Stimulated activated CD4-positive, alpha-beta T cell treated with anti-CD3 and anti-CD28 coated beads, Interleukin-1b, Interleukin-23, amount 100 ng/mL, for 4 hours (primary cell): ENCODE results near the gene CABP1.
A peak's percentile ranks its signal among the peaks of the same experiment; 100 is the strongest.

ENCODE experiments used
- DNase-seq, 2 donors: peaks; one replicate each; pipeline ENCODE4 v3.0.0-alpha.2; 2020; ENCODE audit warnings: low read depth in 2 of 2

CABP1 gene

GRCh38 chr12:120693848-120694247, 53.4 kb downstream of the CABP1 start:
- no peak for DNase-seq

- no peak for DNase-seq
Measured at GRCh38 chr12:120696626-120697025, 56.2 kb downstream of the CABP1 start.

GRCh38 chr12:120697344-120697743, 56.9 kb downstream of the CABP1 start:
- no peak for DNase-seq

GRCh38 chr12:120698665-120699064, 58.2 kb downstream of the CABP1 start:
- DNase-seq: no peak

DNA sequence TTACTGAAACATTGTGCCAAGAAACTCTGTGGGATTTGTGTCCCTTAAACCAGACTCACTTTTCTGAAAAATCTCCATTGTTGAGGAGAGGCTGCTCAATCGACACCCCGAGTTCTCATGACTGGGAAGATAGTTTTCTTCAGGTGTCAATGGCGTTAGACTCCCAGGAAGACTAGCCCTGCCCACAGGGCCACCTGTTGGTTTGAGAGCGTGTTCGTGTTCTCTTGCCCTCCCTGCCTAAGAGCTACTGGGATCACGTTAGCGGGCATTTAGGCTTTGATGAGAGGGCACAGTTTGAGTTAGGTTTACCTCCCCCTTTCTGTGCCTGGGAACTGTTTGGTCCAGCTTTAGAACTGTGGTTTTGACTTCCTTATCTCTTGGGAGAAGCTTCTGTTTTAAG, 59.1 kb downstream of the CABP1 start:
- no peak for DNase-seq

- no peak for DNase-seq
Measured at GRCh38 chr12:120700886-120701285, 60.5 kb downstream of the CABP1 start.

- no peak for DNase-seq
Measured at GRCh38 chr12:120702637-120703036, 62.2 kb downstream of the CABP1 start.

GRCh38 chr12:120703311-120703942, 63.0 kb downstream of the CABP1 start:
- no peak for DNase-seq

DNA sequence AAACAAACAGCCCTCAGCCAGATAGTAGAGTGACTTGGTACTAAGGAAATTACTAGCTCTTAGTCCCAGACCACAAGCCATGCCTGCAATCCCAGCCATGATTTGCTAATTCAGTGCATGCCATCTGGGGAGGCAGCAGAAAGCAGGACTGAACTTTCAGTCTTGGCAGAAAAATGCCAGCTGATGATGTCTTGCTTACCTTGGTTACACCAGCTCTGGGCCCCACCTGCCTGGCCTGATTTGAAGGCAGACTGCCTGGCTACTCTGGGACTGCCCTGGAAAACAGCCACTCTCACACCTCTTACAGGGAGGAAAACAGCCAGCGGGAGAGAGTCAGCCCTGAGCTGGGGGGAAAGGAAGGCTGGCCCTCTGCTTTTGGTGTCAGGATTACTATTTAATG, 65.2 kb downstream of the CABP1 start:
- DNase-seq: no peak

GRCh38 chr12:120706029-120706428, 65.6 kb downstream of the CABP1 start:
- DNase-seq: no peak

DNA sequence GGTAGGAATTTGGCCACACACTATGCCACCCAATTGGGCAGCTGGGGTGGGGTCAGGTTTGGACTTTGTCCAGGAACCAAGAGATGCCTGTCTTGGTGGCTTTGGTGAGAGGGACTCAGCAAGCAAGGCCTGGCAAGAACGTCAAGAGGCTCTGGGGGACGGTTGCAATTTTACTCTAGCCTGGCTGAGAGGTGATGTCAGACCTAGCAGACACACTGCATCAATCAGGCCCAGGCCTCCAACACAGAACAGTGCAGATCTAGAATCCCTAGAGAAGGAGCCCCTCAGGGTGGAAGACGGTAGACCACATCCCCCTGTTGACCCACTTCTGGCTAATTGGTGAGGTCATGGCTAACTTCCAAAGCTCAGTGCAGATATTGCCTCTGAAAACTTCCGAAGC, 68.2 kb downstream of the CABP1 start:
- DNase-seq: no peak

DNA sequence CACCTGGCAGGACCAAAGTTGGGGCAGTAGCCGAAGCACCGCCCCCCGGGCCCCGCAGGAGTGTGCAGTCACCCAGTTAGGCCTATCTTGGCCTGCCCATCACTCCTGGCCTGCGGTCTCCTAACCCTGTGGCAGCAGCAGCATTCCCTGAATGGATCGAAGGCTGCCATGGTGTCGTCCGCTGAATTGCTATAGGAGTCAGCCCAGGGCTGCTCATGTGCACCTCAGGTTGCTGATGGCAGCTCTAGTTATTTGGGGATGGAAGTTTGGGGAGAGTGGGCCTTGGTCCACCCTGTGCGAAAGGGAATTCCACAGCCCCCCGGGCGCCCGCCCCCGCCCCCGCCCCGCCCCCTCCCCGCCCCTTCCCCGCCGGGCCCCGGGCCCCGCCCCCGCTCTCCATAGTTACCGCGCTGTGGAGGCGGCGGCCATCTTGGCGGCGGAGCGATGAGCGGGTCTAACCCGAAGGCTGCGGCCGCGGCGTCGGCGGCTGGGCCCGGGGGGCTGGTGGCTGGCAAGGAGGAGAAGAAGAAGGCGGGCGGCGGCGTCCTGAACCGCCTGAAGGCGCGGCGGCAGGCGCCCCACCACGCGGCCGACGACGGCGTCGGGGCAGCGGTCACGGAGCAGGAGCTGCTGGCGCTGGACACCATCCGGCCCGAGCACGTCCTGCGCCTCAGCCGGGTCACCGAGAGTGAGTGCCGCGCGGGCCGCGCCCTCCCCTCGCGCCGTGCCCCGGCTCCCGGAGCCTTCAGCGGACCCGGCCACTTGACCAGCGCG, 69.8 kb downstream of the CABP1 start, which contains the start of gene UNC119B:
Gene UNC119B, plus strand, starts transcription at position 428 of the 774 bp plus-strand sequence. Its CDS starts 17 bp downstream, at position 445.
- DNase-seq: peak; percentile 70 to 75

DNA sequence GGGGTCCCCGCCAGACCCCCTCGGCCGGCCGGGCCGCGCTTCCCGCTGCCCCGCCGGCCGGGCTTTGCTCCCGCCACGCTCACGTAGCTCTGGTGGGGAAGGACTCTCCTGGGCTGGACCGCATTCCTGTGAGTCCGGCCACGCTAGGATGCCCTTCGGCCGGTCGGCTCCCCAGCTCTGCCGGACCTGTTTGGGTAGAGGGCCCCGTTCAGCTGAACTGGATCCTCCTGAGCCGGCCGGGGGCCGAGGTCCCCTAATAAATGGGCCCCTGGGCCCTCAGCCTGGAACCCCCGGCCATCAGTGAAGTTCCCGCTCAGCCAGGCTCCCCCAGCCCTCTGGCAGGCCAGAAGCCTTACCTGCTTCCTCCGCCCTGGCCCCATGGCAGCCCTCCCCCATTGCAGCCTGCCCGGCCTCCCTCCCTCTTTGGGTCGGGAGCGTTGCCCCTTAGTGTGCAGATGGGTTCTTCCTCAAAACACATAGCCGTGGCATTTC, 70.4 kb downstream of the CABP1 start:
- peak in 1 of 2 donors; percentile 19 for DNase-seq

DNA sequence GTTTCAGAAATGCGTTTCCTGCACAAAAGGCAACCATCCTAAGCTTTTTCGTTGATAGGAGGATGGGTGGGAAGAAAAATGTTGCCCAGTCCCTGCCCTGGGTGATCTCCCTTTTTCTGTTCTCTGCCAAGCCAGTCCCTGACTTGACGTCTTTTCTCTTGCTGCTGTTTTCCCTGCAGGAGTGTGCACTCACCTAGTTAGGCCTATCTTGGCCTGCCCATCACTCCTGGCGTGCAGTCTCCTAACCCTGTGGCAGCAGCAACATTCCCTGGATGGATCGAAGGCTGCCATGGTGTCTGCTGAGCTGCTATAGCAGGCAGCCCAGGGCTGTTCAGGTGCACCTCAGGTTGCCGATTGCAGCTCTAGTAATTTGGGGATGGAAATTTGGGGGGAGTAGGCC, 71.0 kb downstream of the CABP1 start:
- DNase-seq: no peak

- no peak for DNase-seq
Measured at GRCh38 chr12:120712610-120713009, 72.2 kb downstream of the CABP1 start.

DNA sequence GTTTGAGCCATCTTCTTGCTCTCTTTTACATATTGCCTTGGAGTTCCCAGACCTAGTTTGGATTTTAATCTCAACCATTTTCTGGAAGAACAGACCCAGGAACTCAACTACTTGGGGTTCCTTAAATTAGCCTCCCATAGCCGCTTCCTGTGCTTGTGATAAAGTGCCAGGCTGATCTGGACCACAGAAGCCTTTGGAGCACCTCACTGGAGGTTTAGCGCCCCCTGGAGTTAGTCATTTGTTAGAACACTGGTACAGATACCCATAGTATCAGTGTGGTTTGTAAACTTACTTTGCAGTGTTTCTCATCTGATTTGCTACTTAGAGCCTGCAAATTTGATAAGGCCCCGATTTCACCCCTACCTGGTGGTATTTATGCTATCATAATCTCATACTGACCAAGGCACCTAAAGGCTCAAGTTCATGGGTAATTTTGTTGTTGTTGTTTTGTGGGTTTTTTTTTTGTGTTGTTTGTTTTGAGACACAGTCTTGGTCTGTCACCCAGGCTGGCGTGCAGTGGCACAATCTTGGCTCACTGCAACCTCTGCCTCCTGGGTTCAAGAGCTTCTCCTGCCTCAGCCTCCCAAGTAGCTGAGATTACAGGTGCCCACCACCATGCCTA, 73.5 kb downstream of the CABP1 start:
- peak; percentile 28 to 74 for DNase-seq
